Measurements from ENCODE around the gene TM7SF3.
"Not testable (repeated sequence)": the region's sequence is repeated elsewhere in the genome, so short reads cannot be mapped to it uniquely, and the experiment has no call there.

Gene TM7SF3, protein sequence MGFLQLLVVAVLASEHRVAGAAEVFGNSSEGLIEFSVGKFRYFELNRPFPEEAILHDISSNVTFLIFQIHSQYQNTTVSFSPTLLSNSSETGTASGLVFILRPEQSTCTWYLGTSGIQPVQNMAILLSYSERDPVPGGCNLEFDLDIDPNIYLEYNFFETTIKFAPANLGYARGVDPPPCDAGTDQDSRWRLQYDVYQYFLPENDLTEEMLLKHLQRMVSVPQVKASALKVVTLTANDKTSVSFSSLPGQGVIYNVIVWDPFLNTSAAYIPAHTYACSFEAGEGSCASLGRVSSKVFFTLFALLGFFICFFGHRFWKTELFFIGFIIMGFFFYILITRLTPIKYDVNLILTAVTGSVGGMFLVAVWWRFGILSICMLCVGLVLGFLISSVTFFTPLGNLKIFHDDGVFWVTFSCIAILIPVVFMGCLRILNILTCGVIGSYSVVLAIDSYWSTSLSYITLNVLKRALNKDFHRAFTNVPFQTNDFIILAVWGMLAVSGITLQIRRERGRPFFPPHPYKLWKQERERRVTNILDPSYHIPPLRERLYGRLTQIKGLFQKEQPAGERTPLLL

DNA sequence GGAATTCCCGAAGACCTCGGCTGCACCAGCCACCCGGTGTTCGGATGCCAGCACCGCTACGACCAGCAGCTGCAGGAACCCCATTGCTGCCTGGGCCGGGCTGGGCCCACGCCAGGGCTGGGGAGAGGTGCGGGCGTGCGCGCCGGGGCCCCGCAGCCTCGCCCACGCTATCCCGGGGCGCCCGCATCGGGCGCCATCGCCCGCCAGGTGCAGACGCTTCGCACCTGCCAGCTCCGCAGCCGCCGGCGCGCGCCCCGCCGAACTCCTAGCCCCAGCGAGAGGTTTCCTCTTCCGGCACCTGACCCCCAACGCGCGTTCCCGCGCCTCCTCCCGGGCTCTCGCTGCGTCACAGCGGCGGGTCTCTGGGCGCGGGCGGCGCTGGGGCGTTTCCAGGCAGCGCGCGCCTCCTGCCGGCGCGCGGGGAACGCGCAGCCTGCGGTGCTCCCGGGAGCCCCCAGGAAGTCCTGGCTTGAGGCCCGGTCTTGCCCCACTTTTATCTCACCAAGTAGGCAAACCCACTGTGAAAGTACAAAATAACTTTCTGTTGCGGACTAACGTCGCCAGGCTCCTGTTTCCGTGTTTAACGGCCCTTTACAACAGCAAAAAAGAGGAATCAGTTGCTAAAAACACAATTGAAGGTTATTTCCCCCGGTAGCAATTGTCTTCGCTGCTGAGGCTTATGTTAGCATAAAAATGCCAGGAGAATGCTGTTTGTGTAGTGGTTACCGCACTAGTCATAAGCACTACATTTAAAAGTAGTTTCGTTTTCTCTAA lies at the start of gene TM7SF3:
TSS of gene TM7SF3 (minus strand) at position 300 of the 774 bp plus-strand sequence. CDS start at position 84, 216 bp downstream.
- peak; percentile 95 for DNase-seq

GRCh38 chr12:27063250-27063851 lies 49.2 kb upstream of the TM7SF3 start:
- no peak for DNase-seq

GRCh38 chr12:27061317-27061716 lies 47.1 kb upstream of the TM7SF3 start:
- DNase-seq, result no peak

GRCh38 chr12:27060740-27061139 lies 46.6 kb upstream of the TM7SF3 start:
- DNase-seq, result no peak

GRCh38 chr12:27057543-27057942 lies 43.4 kb upstream of the TM7SF3 start:
- peak; percentile 10 for DNase-seq

- DNase-seq, result no peak
Observed at GRCh38 chr12:27055966-27056365, 41.8 kb upstream of the TM7SF3 start.

GRCh38 chr12:27052742-27053141 lies 38.6 kb upstream of the TM7SF3 start:
- no peak for DNase-seq

DNA sequence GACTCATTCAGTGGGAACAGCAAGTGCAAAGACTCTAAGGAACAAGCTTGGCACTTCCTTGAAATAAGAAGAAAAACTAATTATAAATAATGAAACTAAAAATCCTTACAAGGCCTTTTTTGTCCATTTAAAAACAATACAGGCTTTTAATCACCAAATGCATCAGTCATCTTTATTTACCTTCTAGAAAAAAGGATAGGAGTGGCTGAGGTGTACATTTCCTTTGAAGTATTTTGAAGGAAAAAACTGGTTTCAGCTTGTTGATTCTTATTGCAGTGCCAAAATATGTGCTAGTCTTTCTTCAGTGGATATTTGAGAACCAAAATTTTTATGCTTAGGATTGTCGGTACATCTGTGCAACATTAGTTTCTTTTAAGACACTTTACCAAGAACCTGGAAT lies 38.0 kb upstream of the TM7SF3 start:
- no peak for DNase-seq

- no peak for DNase-seq
Observed at GRCh38 chr12:27048822-27049752, 34.9 kb upstream of the TM7SF3 start.

- DNase-seq, result not testable (repeated sequence)
Observed at GRCh38 chr12:27042018-27042417, 27.8 kb upstream of the TM7SF3 start.

GRCh38 chr12:27040637-27041036 lies 26.5 kb upstream of the TM7SF3 start:
- not testable (repeated sequence) for DNase-seq

DNA sequence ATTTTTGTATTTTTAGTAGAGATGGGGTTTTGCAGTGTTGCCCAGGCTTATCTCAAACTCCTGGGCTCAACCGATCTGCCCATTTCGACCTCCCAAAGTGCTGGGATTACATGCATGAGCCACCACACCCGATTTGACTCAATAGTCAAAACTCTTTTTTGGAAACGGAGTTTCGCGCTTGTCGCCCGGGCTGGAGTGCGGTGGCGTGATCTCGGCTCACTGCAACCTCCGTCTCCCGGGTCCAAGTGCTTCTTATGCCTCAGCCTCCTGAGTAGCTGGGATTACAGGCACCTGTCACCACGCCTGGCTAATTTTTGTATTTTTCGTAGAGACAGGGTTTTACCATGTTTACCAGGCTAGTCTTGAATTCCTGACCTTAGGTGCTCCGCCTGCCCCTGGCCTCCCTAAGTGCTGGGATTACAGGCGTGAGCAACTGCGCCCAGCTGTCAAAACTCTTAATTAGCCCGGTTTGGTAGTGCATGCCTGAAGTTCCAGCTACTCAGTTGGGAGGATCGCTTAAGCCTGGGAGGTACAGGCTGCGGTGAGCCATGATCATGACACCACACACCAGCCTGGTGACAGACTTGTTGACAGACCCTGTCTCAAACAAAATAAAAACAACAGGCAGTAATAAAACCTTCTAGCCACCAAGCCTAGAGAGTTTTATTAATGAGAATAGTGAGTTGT lies 20.6 kb upstream of the TM7SF3 start:
- no peak for DNase-seq

- DNase-seq, result no peak
Observed at GRCh38 chr12:27032679-27033078, 18.5 kb upstream of the TM7SF3 start.

GRCh38 chr12:27031531-27031930 lies 17.3 kb upstream of the TM7SF3 start:
- no peak for DNase-seq

DNA sequence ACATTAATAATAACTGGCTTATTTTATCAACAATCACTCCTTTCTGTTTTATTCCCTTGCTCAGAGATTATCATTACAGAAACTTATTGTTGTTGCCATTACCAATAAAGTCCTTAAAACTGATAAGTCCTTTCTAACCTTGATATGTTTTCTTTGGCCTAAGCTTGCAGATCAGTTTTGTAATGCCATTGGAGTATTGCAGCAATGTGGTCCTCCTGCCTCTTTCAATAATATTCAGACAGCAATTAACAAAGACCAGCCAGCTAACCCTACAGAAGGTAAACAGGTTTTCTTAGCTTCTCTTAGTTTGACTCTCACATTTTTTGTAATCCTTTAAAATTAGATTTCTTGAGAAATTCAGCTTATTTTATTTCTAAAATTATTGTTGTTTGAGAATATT lies 12.1 kb upstream of the TM7SF3 start:
- DNase-seq, result no peak

- DNase-seq, result no peak
Observed at GRCh38 chr12:27025116-27025515, 10.9 kb upstream of the TM7SF3 start.

DNA sequence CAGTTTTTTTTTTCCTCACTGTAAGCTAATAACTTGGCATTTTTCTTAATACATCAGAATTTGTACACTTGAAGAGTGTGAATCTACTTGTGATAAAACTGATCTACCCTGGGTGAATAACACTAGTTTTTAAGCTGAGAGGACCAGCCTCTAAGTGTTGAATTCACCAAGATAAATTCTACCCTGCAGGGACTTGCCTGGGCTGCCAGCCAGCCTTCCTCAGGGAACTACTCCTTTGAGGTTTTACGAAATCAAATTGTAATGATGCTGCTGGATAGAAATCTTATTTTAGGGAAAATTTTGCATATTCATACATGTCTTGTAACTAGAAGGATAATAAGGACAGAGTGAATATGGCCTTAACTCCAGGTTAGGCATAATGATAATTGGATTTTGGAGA lies 10.1 kb upstream of the TM7SF3 start:
- no peak for DNase-seq

- no peak for DNase-seq
Observed at GRCh38 chr12:27020761-27021160, 6.6 kb upstream of the TM7SF3 start.

DNA sequence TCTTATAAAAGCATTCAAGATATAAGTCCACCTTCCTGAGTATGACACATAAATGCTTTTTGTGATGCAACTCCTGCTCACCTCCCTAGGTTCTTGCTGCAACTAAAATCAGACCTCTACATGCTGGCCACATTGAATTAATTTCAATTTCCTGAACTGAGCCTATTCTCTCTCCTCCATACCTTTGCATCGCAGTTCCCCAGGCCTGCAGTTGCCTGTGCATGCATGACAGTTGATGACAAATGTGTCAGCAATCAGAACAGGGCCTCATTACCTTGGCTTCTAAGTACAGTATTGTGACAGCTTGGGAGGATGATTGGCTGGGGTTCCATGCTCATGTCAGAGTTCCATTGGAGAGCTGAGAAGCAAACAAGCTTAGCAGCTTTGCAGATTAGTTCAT lies 3.9 kb upstream of the TM7SF3 start:
- no peak for DNase-seq

DNA sequence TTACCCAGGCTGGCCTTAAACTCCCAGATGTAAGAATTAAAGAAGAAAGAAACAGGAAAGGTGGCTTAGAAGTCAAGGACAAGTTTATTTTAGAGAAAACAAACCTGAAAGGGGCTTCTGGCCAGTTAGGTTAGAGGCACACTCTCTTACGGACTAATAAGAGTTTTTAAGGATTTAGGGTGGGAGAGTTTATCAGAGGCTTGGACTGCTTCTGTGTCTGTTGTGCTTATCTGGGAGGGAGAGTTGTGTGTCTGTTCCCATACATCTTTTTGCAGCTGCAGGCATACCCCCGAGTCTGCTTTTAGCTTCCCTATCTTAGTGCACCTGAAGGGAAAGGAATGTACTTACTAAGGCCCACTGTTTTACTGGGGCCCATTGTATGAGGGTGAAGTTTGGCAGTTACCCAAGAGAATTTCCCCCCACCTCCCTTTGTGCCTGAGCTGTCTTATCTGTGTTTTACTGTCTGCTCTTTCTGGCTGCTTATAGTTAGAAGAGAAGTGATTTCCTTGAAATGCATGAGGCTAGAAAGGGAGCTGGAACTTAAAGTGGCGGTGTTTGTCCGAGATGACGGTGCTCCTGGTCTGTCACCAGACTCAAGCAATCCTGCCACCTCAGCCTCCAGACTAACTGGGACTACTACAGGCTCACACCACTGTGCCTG lies 3.1 kb upstream of the TM7SF3 start:
- DNase-seq, result not testable (repeated sequence)

GRCh38 chr12:27015730-27016076 lies 1.5 kb upstream of the TM7SF3 start:
- DNase-seq, result peak; percentile 29

Data from NCI-H1105 (cell line).